H1 (cell line): ENCODE measurements around the gene LEMD1. TPM values are rescaled to one million over a fixed set of nuclear protein-coding genes. Genes with fewer than 3 reads are reported as not detected.

ENCODE experiments used
- CTCF ChIA-PET: fragments of 300-600 bp; sonication (Branson Sonifier 250); formaldehyde crosslinking; loops from one replicate; lab custom pipeline; 2021; ENCODE audit not compliant: partially characterized antibody; lab: Charles Lee
- POLR2A ChIA-PET: fragments of 300-600 bp; sonication (Branson Sonifier 250); formaldehyde crosslinking; loops from one replicate; lab custom pipeline; 2021; ENCODE audit warnings: inconsistent platforms; ENCODE audit not compliant: partially characterized antibody; lab: Charles Lee
- DNase-seq, 2 experiments: peaks; one replicate each; pipeline versions ENCODE4 v3.0.0 to v3.0.0-alpha.2; 2010 to 2022; ENCODE audit warnings: low spot score in 2 of 2, low read depth in 1 of 2, mixed read lengths in 1 of 2
- FAIRE-seq: peaks from 2 replicates; lab custom pipeline; 2011; peaks lifted over from hg19 to GRCh38; lab: Jason Lieb, UNC
- H2AFZ ChIP-seq: 2 replicates; pipeline ENCODE4 v1.8.1; 2012; ENCODE audit warnings: low read length, inconsistent platforms
- H2AK5ac ChIP-seq: 2 replicates; pipeline ENCODE4 v1.6.1; 2013; ENCODE audit warnings: low read depth, low read length
- H2BK120ac ChIP-seq: replicated peaks from 2 replicates; pipeline ENCODE3; 2013; ENCODE audit warnings: low read depth, low read length, inconsistent platforms
- H2BK12ac ChIP-seq: 2 replicates; pipeline ENCODE4 v1.6.1; 2013; ENCODE audit warnings: low read depth, low read length
- H2BK15ac ChIP-seq: 2 replicates; pipeline ENCODE4 v1.6.1; 2013; ENCODE audit warnings: low read length
- H2BK20ac ChIP-seq: 2 replicates; pipeline ENCODE4 v1.6.1; 2013; ENCODE audit warnings: low read length
- H2BK5ac ChIP-seq: 2 replicates; pipeline ENCODE4 v1.6.1; 2013; ENCODE audit warnings: low read depth, low read length
- H3K14ac ChIP-seq: 2 replicates; pipeline ENCODE4 v1.6.1; 2013; ENCODE audit warnings: inconsistent platforms; ENCODE audit not compliant: insufficient read length
- H3K18ac ChIP-seq: 2 replicates; pipeline ENCODE4 v1.6.1; 2013; ENCODE audit warnings: low read length; ENCODE audit errors: extremely low read depth
- H3K23ac ChIP-seq: 2 replicates; pipeline ENCODE4 v1.6.1; 2013; ENCODE audit warnings: inconsistent platforms; ENCODE audit not compliant: insufficient read length
- H3K23me2 ChIP-seq: 2 replicates; pipeline ENCODE4 v1.6.1; 2013; ENCODE audit warnings: low read depth, low read length
- H3K27ac ChIP-seq: 2 replicates; pipeline ENCODE4 v1.6.1; 2011; ENCODE audit warnings: low read depth, low read length, inconsistent platforms
- H3K27me3 ChIP-seq, 4 experiments: replicated peaks in 1 of 4; 1 replicate in 1 of 4; 2 replicates in 3 of 4; pipeline versions ENCODE4 v1.6.1 to v1.8.1; 2011 to 2013; ENCODE audit warnings: low read length in 3 of 4, mild to moderate bottlenecking in 3 of 4, inconsistent platforms in 2 of 4, mixed read lengths in 2 of 4, moderate library complexity in 1 of 4; ENCODE audit not compliant: control insufficient read depth in 3 of 4, insufficient read depth in 3 of 4; ENCODE audit errors: extremely low read depth in 1 of 4
- H3K36me3 ChIP-seq, 4 experiments: 2 replicates each; pipeline versions ENCODE4 v1.6.1 to v1.8.1; 2011 to 2013; ENCODE audit warnings: mild to moderate bottlenecking in 4 of 4, low read length in 3 of 4, moderate library complexity in 2 of 4, control low read depth in 1 of 4, inconsistent platforms in 1 of 4; ENCODE audit not compliant: insufficient read depth in 4 of 4, control insufficient read depth in 2 of 4
- H3K4ac ChIP-seq: replicated peaks from 2 replicates; pipeline ENCODE3; 2013; ENCODE audit warnings: low read length, low read depth, mixed read lengths, inconsistent platforms; ENCODE audit not compliant: insufficient read length
- H3K4me1 ChIP-seq, 4 experiments: replicated peaks in 1 of 4; 1 replicate in 1 of 4; 2 replicates in 3 of 4; pipeline versions ENCODE4 v1.6.1 to v1.8.1; 2011 to 2013; ENCODE audit warnings: low read length in 3 of 4, inconsistent platforms in 2 of 4, mixed read lengths in 1 of 4; ENCODE audit not compliant: insufficient read depth in 4 of 4, control insufficient read depth in 3 of 4
- H3K4me2 ChIP-seq, 2 experiments: 2 replicates each; pipeline versions ENCODE4 v1.6.1 to v1.8.1; 2011 to 2013; ENCODE audit warnings: low read depth in 2 of 2, low read length in 2 of 2, control low read depth in 1 of 2, inconsistent platforms in 1 of 2, mild to moderate bottlenecking in 1 of 2; ENCODE audit not compliant: insufficient read depth in 1 of 2
- H3K4me3 ChIP-seq, 4 experiments: fragments of 200-600, 300-600 bp in 1 of 4; sonication (generic), shearing (Covaris generic), sonication (Bioruptor Twin) in 1 of 4; 2 replicates each; pipeline versions ENCODE4 v1.5.1 to v1.8.1; 2011 to 2016; ENCODE audit warnings: low read length in 4 of 4, low read depth in 3 of 4, control low read depth in 2 of 4, inconsistent platforms in 2 of 4, mild to moderate bottlenecking in 2 of 4, mixed read lengths in 1 of 4, moderate library complexity in 1 of 4; ENCODE audit not compliant: insufficient read depth in 2 of 4; ENCODE audit errors: extremely low read depth in 1 of 4
- H3K56ac ChIP-seq: replicated peaks from 2 replicates; pipeline ENCODE3; 2013; ENCODE audit warnings: low read depth, mild to moderate bottlenecking, mixed read lengths, low read length, inconsistent platforms; ENCODE audit not compliant: insufficient read length
- H3K79me1 ChIP-seq: 2 replicates; pipeline ENCODE4 v1.6.1; 2013; ENCODE audit warnings: low read depth, low read length, control low read depth
- H3K79me2 ChIP-seq, 2 experiments: 2 replicates each; pipeline versions ENCODE4 v1.6.1 to v1.8.1; 2012 to 2013; ENCODE audit warnings: low read length in 2 of 2, mild to moderate bottlenecking in 2 of 2, inconsistent platforms in 1 of 2; ENCODE audit not compliant: insufficient read depth in 2 of 2, control insufficient read depth in 1 of 2
- H3K9ac ChIP-seq, 4 experiments: replicated peaks in 1 of 4; 1 replicate in 1 of 4; 2 replicates in 3 of 4; pipeline versions ENCODE4 v1.6.1 to v1.8.1; 2011 to 2013; ENCODE audit warnings: low read depth in 3 of 4, low read length in 3 of 4, control low read depth in 2 of 4, mild to moderate bottlenecking in 2 of 4, moderate library complexity in 2 of 4, inconsistent platforms in 1 of 4; ENCODE audit errors: extremely low read depth in 1 of 4
- H3K9me3 ChIP-seq, 2 experiments: 2 replicates each; pipeline versions ENCODE4 v1.6.1 to v1.8.1; 2012 to 2013; ENCODE audit warnings: mild to moderate bottlenecking in 2 of 2, moderate library complexity in 2 of 2, control low read depth in 1 of 2, inconsistent platforms in 1 of 2, low read depth in 1 of 2, low read length in 1 of 2, mixed read lengths in 1 of 2; ENCODE audit not compliant: insufficient read depth in 2 of 2
- H4K20me1 ChIP-seq, 2 experiments: replicated peaks in 1 of 2; 2 replicates each; pipeline versions ENCODE3 to v1.8.1; 2011 to 2013; ENCODE audit warnings: inconsistent platforms in 2 of 2, low read length in 2 of 2, mild to moderate bottlenecking in 1 of 2; ENCODE audit not compliant: insufficient read depth in 2 of 2, control insufficient read depth in 1 of 2
- H4K5ac ChIP-seq: 2 replicates; pipeline ENCODE4 v1.6.1; 2013; ENCODE audit warnings: low read length, low read depth, mixed read lengths, inconsistent platforms; ENCODE audit not compliant: insufficient read length
- H4K8ac ChIP-seq: 2 replicates; pipeline ENCODE4 v1.8.0; 2013; ENCODE audit warnings: mild to moderate bottlenecking, moderate library complexity, low read length, inconsistent platforms; ENCODE audit not compliant: insufficient read depth; ENCODE audit errors: extremely low read depth
- H4K91ac ChIP-seq: replicated peaks from 2 replicates; pipeline ENCODE3; 2013; ENCODE audit warnings: low read length, mixed read lengths, inconsistent platforms; ENCODE audit not compliant: insufficient read length
- JUND ChIP-seq: IDR thresholded peaks from 2 replicates; pipeline ENCODE4 v1.6.1; 2011; ENCODE audit warnings: mild to moderate bottlenecking, improper control_type of control experiment, low read length
- KDM4A ChIP-seq: IDR thresholded peaks from one replicate; pipeline ENCODE4 v1.7.1; 2012; ENCODE audit warnings: low read depth, mild to moderate bottlenecking, moderate library complexity, low read length, inconsistent platforms; ENCODE audit not compliant: severe bottlenecking
- NRF1 ChIP-seq: IDR thresholded peaks from 2 replicates; pipeline ENCODE4 v1.6.1; 2011; ENCODE audit warnings: mild to moderate bottlenecking, low read depth, low read length, improper control_type of control experiment
- RNF2 ChIP-seq: fragments of 200-900, 300-1000 bp; sonication (generic); IDR thresholded peaks from 2 replicates; pipeline ENCODE4 v1.7.1; 2016; ENCODE audit warnings: borderline replicate concordance, low read depth, mild to moderate bottlenecking, antibody characterized with exemption, low read length; ENCODE audit not compliant: poor library complexity, severe bottlenecking; ENCODE audit errors: missing control alignments
- WGBS, 2 experiments: shearing (Covaris generic) in 1 of 2; methylation state at CpG; one replicate each; pipeline versions ENCODE4 v1.1.6 to v1.1.7; 2013 to 2015; ENCODE audit warnings: low lambda C conversion rate in 2 of 2, mixed read lengths in 2 of 2, inconsistent platforms in 1 of 2, low coverage in 1 of 2, missing lambda C conversion rate in 1 of 2; ENCODE audit not compliant: insufficient replicate concordance in 2 of 2, insufficient coverage in 1 of 2, insufficient read length in 1 of 2; ENCODE audit errors: extremely low coverage in 1 of 2, missing lambda C conversion rate in 1 of 2; 5-methylcytosine and 5-hydroxymethylcytosine counted together
- polyA plus RNA-seq, 7 experiments: library from polyadenylated mRNA; depleted of rRNA in 3 of 7; stranded (reverse) in 5 of 7; unstranded in 2 of 7; fragments of >200 nt in 5 of 7; fragments of 200-250 nt in 2 of 7; gene quantifications; 1 replicate in 5 of 7; 2 replicates in 1 of 7; 4 replicates in 1 of 7; pipeline versions ENCODE4 v1.2.1 to v1.2.3, GENCODE V29; 2011 to 2013; ENCODE audit warnings: missing spikeins in 2 of 7, mixed read lengths in 2 of 7
- total RNA-seq: library from RNA; stranded (reverse); fragmentation: NEBNext Ultra II Directional; extraction: Animal tissue kit (Norgen Biotek cat#: 25700); gene quantifications from 2 replicates; pipeline ENCODE4 v1.2.1, GENCODE V29; 2021

Gene LEMD1
- total and polyA plus RNA-seq, 2 of the 8 experiments (the other 6 are each of a cell fraction or from before 2014, with no cell fraction given) = 10.0 to 10.5 TPM

DNA sequence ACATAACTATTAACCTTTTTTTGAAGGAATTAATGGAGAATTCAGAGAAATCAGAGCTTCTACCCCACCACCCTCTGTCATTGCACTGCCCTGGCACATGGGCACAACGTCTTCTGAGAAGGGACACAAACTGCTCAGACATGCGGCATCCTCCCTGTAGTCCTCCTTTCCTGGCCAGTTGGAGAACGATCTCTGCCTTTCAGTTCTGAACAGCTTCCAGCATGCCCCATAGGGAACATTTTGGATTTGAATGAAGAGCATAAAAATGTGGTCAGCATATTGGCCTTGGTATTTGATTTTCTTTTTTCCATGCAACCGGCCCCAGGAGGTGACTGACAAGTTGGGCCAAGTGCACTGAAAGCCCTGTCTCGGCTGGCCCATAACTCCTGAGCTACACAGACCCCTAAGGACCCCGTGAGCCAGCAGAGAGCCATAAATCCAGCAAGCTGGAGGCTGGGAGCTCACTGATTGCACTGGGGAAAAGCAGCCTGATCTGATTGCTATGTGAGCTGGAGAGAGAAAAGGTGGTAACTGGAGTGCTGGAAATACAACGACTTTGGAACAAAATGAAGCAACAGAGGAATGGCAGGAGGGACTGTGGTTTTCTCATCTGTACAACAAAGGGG lies 44.9 kb upstream of the LEMD1 start:
- H3K23ac ChIP-seq = no peak overlapping the region
- POLR2A ChIA-PET = interaction anchor here (0.6 to 1.4 kb wide), 4 partner anchors 10 to 28 kb away, joined by 3 to 4 read pairs (median 4); no protein-coding TSS in a partner anchor
- no peaks in the 10 kb centered on the region; a peak in 1 of 7 replicates for H3K27me3 ChIP-seq
- H3K9ac ChIP-seq = no peak overlapping the region
- H3K4ac ChIP-seq = no peak overlapping the region
- H2BK120ac ChIP-seq = no peak overlapping the region
- H3K4me3 ChIP-seq = no peak overlapping the region
- H3K79me2 ChIP-seq = no peaks in the 10 kb centered on the region
- CTCF ChIA-PET = interaction anchor here (0.6 to 15.6 kb wide), 9 partner anchors 10 to 121 kb away, joined by 3 to 233 read pairs (median 5); partner anchors contain the start of gene BLACAT1
- no peak overlapping the region for H3K4me2 ChIP-seq
- H3K18ac ChIP-seq = no peak overlapping the region
- no peaks in the 10 kb centered on the region for H4K20me1 ChIP-seq
- H2BK12ac ChIP-seq = no peak overlapping the region
- no peak overlapping the region for H3K56ac ChIP-seq
- H3K36me3 ChIP-seq = no peaks in the 10 kb centered on the region
- no peak overlapping the region for H4K5ac ChIP-seq
- no peaks in the 10 kb centered on the region for H3K9me3 ChIP-seq
- 84% methylated on average over 7 of the region's 7 CpGs; no CpG with 5 or more reads in 1 of the 2 experiments for WGBS, 2 experiments
- no peaks in the 10 kb centered on the region for H3K79me1 ChIP-seq
- no peak overlapping the region for H2AFZ ChIP-seq
- H3K4me1 ChIP-seq = peaks cover 0 to 5% (median 1%) of the 10 kb centered on the region in 4 experiments; a peak in 5 of 7 replicates
- no peak overlapping the region for H2BK20ac ChIP-seq
- H3K14ac ChIP-seq = no peak overlapping the region
- H4K8ac ChIP-seq = no peak overlapping the region
- FAIRE-seq (no peak), DNase-seq (no peak)
- H2BK5ac ChIP-seq = no peak overlapping the region
- no peak overlapping the region for H4K91ac ChIP-seq
- no peak for TF ChIP-seq JUND
- no peak for TF ChIP-seq RNF2
- TF ChIP-seq KDM4A = no peak
- no peak for TF ChIP-seq NRF1
- H3K23me2 ChIP-seq = no peaks in the 10 kb centered on the region
- H2AK5ac ChIP-seq = no peak overlapping the region
- H3K27ac ChIP-seq = no peak overlapping the region
- no peak overlapping the region for H2BK15ac ChIP-seq
